Caco-2 (cell line): Measurements from ENCODE around the gene DIAPH2. TPM values are rescaled to one million over a fixed set of nuclear protein-coding genes. Genes with fewer than 3 reads are reported as not detected.

Experiments
- BruUV-seq: library from RNA; stranded (reverse); fragments of 400-500 nt; replicated peaks from 2 replicates; lab custom pipeline; 2021; lab: Mats Ljungman, UMichigan
- CTCF ChIA-PET: fragments of 300-600 bp; sonication (Branson Sonifier 250); formaldehyde crosslinking; loops from one replicate; lab custom pipeline; 2022; ENCODE audit warnings: antibody characterized with exemption; lab: Charles Lee
- POLR2A ChIA-PET: fragments of 300-600 bp; sonication (Branson Sonifier 250); formaldehyde crosslinking; loops from one replicate; lab custom pipeline; 2022; ENCODE audit warnings: antibody characterized with exemption; lab: Charles Lee
- DNase-seq, 2 experiments: peaks; one replicate each; pipeline versions ENCODE4 v3.0.0 to v3.0.0-alpha.2; 2020 to 2022
- H3K27me3 ChIP-seq: replicated peaks from 2 replicates; pipeline ENCODE4 v1.6.0; 2011; ENCODE audit warnings: low read length; ENCODE audit not compliant: control insufficient read depth, insufficient read depth
- H3K36me3 ChIP-seq: 2 replicates; pipeline ENCODE4 v1.5.1; 2011; ENCODE audit warnings: low read length; ENCODE audit not compliant: control insufficient read depth, insufficient read depth
- H3K4me1 ChIP-seq: fragments of 250-450 bp; sonication (Bioruptor Pico); 2 replicates; pipeline ENCODE4 v1.5.1; 2020; ENCODE audit warnings: mild to moderate bottlenecking
- H3K4me3 ChIP-seq: 2 replicates; pipeline ENCODE4 v1.5.1; 2011; ENCODE audit warnings: low read depth, mild to moderate bottlenecking, control low read depth, low read length
- H3K9me3 ChIP-seq: fragments of 250-450 bp; sonication (Bioruptor Pico); 2 replicates; pipeline ENCODE4 v1.5.1; 2020; ENCODE audit warnings: mild to moderate bottlenecking, moderate library complexity
- H3K27ac Mint-ChIP-seq: one replicate; pipeline ENCODE4 v1.8.0; 2022; ENCODE audit warnings: mixed read lengths; ENCODE audit not compliant: unreplicated experiment
- H3K27me3 Mint-ChIP-seq: one replicate; pipeline ENCODE4 v1.8.0; 2022; ENCODE audit warnings: mixed read lengths; ENCODE audit not compliant: insufficient read depth, unreplicated experiment
- H3K36me3 Mint-ChIP-seq: one replicate; pipeline ENCODE4 v1.8.0; 2022; ENCODE audit warnings: mild to moderate bottlenecking, mixed read lengths; ENCODE audit not compliant: insufficient read depth, unreplicated experiment
- H3K4me1 Mint-ChIP-seq: one replicate; pipeline ENCODE4 v1.8.0; 2022; ENCODE audit warnings: low read depth, mixed read lengths; ENCODE audit not compliant: unreplicated experiment
- H3K4me3 Mint-ChIP-seq: one replicate; pipeline ENCODE4 v1.8.0; 2022; ENCODE audit warnings: mild to moderate bottlenecking, moderate library complexity, mixed read lengths; ENCODE audit not compliant: unreplicated experiment
- H3K9me3 Mint-ChIP-seq: one replicate; pipeline ENCODE4 v1.8.0; 2022; ENCODE audit warnings: mixed read lengths; ENCODE audit not compliant: unreplicated experiment
- intact Hi-C: fragments of 100-400 bp; cut with micrococcal nuclease; formaldehyde crosslinking; loops from one replicate; pipeline ENCODE4 v1.10.0; 2022; ENCODE audit not compliant: unreplicated experiment
- total RNA-seq: library from RNA; stranded (reverse); gene quantifications from 2 replicates; pipeline ENCODE4 v1.2.3, GENCODE V29; 2022
- TF ChIP-seq, protein P1 (sequence below), 2 experiments: fragments of 200-600 bp in 1 of 2; IDR thresholded peaks; 1 replicate in 1 of 2; 2 replicates in 1 of 2; pipeline versions ENCODE4 v1.5.1 to v1.8.0; 2011 to 2022; ENCODE audit warnings: antibody characterized with exemption in 1 of 2, control low read depth in 1 of 2, inconsistent platforms in 1 of 2, low read depth in 1 of 2, low read length in 1 of 2, mild to moderate bottlenecking in 1 of 2, moderate library complexity in 1 of 2; ENCODE audit not compliant: insufficient read depth in 1 of 2, severe bottlenecking in 1 of 2, unreplicated experiment in 1 of 2

Gene DIAPH2
- total RNA-seq, 1 experiment from 2014 or later: 16.1 TPM

DNA sequence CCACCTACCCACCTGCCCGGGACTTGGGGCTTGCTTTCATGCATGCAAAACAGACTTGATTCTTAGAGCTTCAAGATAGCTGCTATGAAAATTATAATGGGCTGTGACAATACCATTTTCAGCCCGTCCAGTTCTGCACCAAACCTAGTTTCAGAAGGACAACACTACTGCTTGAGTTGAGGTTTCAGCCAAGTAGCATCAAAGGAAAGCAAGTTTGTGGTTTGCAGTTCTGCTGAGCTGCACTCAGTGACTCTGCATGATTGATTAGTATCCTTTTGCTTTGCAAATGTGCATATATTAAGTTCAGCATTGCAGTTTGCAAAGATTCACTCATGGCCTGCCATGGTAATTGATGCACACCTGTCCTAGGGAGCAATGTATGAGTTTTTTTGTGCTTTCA, 641.8 kb downstream of the DIAPH2 start:
- intact Hi-C loops: no loop called here
- H3K4me1 Mint-ChIP-seq: no peaks in the 10 kb centered on the region
- DNase-seq: no peak
- Histone ChIP-seq H3K4me3 (no peak overlapping the region), H3K9me3 (no peaks in the 10 kb centered on the region), H3K27me3 (no peaks in the 10 kb centered on the region), H3K4me1 (no peaks in the 10 kb centered on the region), H3K36me3 (no peaks in the 10 kb centered on the region)
- no peak overlapping the region for H3K4me3 Mint-ChIP-seq
- TF ChIP-seq, protein P1, sequence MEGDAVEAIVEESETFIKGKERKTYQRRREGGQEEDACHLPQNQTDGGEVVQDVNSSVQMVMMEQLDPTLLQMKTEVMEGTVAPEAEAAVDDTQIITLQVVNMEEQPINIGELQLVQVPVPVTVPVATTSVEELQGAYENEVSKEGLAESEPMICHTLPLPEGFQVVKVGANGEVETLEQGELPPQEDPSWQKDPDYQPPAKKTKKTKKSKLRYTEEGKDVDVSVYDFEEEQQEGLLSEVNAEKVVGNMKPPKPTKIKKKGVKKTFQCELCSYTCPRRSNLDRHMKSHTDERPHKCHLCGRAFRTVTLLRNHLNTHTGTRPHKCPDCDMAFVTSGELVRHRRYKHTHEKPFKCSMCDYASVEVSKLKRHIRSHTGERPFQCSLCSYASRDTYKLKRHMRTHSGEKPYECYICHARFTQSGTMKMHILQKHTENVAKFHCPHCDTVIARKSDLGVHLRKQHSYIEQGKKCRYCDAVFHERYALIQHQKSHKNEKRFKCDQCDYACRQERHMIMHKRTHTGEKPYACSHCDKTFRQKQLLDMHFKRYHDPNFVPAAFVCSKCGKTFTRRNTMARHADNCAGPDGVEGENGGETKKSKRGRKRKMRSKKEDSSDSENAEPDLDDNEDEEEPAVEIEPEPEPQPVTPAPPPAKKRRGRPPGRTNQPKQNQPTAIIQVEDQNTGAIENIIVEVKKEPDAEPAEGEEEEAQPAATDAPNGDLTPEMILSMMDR (IDR thresholded peaks at IDR 0.05; ENCODE audit: insufficient read depth in 1 of 2, low read depth in 1 of 2, low read length in 1 of 2, severe bottlenecking in 1 of 2, unreplicated experiment in 1 of 2): no peak
- H3K27ac Mint-ChIP-seq: no peak overlapping the region
- H3K27me3 Mint-ChIP-seq: no peaks in the 10 kb centered on the region
- no peaks in the 10 kb centered on the region for H3K9me3 Mint-ChIP-seq
- ChIA-PET POLR2A (no interaction called here), CTCF (no interaction called here)
- H3K36me3 Mint-ChIP-seq: no peaks in the 10 kb centered on the region
- no TSS peak for BruUV-seq

DNA sequence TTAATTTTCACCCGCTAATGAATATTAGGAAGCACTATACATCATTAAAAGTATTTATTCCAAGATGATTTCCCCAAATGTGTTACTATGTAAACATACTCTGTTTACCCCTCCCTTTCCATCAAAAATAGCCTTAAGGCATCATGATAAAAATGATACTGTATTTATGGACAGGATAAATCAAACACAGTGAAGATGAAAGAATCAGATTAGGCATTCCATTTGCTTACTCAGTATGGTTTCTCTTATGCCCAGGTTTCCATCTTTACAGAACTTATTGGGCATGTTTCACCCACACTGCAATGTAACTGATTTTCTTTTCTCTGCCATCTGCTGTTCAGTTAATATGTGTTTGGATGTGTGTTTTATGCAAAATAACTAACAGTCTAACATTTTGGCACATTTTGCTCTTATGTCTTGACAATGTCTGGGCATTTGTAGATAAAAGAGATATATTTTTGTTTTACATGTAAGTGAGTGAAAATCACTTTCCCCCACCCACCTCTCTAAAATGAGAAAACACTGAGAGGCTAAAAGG, 644.3 kb downstream of the DIAPH2 start:
- no peak overlapping the region for H3K4me3 Mint-ChIP-seq
- H3K9me3 ChIP-seq: no peaks in the 10 kb centered on the region
- ChIA-PET POLR2A (no interaction called here), CTCF (no interaction called here)
- no peaks in the 10 kb centered on the region for H3K4me1 Mint-ChIP-seq
- H3K27me3 ChIP-seq: no peaks in the 10 kb centered on the region
- H3K4me1 ChIP-seq: no peaks in the 10 kb centered on the region
- no peak for DNase-seq
- H3K27ac Mint-ChIP-seq: no peak overlapping the region
- peaks cover 6% of the 10 kb centered on the region for H3K36me3 Mint-ChIP-seq
- no peaks in the 10 kb centered on the region for H3K9me3 Mint-ChIP-seq
- H3K36me3 ChIP-seq: no peaks in the 10 kb centered on the region
- no peaks in the 10 kb centered on the region for H3K27me3 Mint-ChIP-seq
- BruUV-seq: no TSS peak
- H3K4me3 ChIP-seq: no peak overlapping the region
- intact Hi-C loops: no loop called here
- TF ChIP-seq, protein P1 (IDR thresholded peaks at IDR 0.05; ENCODE audit: insufficient read depth in 1 of 2, low read depth in 1 of 2, low read length in 1 of 2, severe bottlenecking in 1 of 2, unreplicated experiment in 1 of 2): no peak

DNA sequence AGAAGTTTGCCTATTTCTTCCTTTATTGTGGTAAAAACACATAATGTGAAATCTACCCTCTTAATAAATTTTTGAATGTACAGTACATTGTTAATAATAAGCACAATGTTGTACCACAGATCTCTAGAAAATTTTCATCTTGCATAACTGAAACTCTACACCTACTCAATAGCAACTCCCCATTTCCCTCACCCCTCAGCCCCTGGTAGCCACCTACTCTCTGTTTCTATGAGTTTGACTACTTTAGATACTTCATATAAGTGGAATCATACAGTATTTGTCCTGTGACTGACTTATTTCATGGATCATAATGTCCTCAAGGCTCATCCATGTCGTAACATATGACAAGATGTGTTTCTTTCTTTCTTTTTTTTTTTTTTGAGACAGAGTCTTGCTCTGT, 645.5 kb downstream of the DIAPH2 start:
- Histone ChIP-seq H3K9me3 (no peaks in the 10 kb centered on the region), H3K4me1 (no peaks in the 10 kb centered on the region), H3K4me3 (no peak overlapping the region), H3K36me3 (no peaks in the 10 kb centered on the region), H3K27me3 (no peaks in the 10 kb centered on the region)
- no peak for DNase-seq
- Mint-ChIP-seq H3K9me3 (no peaks in the 10 kb centered on the region), H3K36me3 (peaks cover 6% of the 10 kb centered on the region), H3K4me1 (no peaks in the 10 kb centered on the region), H3K27ac (no peak overlapping the region), H3K27me3 (no peaks in the 10 kb centered on the region), H3K4me3 (no peak overlapping the region)
- TF ChIP-seq, protein P1 (IDR thresholded peaks at IDR 0.05; ENCODE audit: insufficient read depth in 1 of 2, low read depth in 1 of 2, low read length in 1 of 2, severe bottlenecking in 1 of 2, unreplicated experiment in 1 of 2): no peak
- CTCF ChIA-PET: no interaction called here
- POLR2A ChIA-PET: no interaction called here
- intact Hi-C loops: no loop called here
- BruUV-seq: no TSS peak
